RWPE1 (cell line): Measurements from ENCODE around the gene EIF1B.
A peak's percentile ranks its signal among the peaks of the same experiment; 100 is the strongest.

Experiments used
- CTCF ChIA-PET: fragments of 350-600 bp; sonication (Branson Sonifier 250); formaldehyde crosslinking; extraction: SDS; loops from one replicate; lab custom pipeline; 2021; lab: Yijun Ruan, JAX
- POLR2A ChIA-PET: fragments of 400-600 bp; formaldehyde crosslinking; extraction: SDS; loops from one replicate; lab custom pipeline; 2020; ENCODE audit warnings: antibody characterized with exemption; ENCODE audit not compliant: low non-redundant PET; lab: Yijun Ruan, JAX
- DNase-seq: peaks from one replicate; pipeline ENCODE4 v3.0.0; 2012; ENCODE audit warnings: low spot score
- H3K27ac ChIP-seq: fragments of 450-650 bp; 2 replicates; pipeline ENCODE4 v1.5.1; 2017
- TF ChIP-seq, protein P1 (sequence below): fragments of 450-650 bp; conservative IDR thresholded peaks from 2 replicates; pipeline ENCODE4 v1.5.1; 2017; ENCODE audit warnings: low read depth, mild to moderate bottlenecking

EIF1B gene

DNA sequence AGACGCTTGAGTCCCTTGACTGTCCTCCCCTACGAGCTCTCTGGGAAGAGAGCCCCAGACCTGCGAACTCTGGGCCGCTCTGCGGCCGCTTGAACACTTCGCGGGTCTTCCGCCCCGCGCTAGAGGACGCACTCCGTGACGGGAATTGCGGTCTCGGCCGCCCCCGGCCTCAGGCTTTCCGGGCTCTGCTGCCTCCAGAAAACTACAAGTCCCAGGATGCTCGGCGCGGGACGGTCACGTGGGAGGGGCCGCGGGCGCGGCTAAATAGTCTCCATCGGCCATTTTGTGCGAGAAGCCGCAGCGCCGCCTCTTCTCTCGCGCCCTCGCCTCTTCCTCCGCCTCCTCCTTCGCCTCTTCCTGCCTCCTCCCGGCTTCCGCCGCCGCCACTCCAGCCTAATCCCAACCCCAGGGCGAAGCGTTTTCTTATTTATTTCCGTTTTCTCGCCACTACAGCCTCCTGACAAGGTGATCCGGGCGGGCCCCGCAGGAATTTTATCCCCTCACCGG, at the start of gene EIF1B:
Gene EIF1B (plus strand): TSS at position 290 of the 507 bp plus-strand sequence. CDS start 235 bp downstream, outside the sequence.
- POLR2A ChIA-PET = no interaction called here
- TF ChIP-seq, protein P1, sequence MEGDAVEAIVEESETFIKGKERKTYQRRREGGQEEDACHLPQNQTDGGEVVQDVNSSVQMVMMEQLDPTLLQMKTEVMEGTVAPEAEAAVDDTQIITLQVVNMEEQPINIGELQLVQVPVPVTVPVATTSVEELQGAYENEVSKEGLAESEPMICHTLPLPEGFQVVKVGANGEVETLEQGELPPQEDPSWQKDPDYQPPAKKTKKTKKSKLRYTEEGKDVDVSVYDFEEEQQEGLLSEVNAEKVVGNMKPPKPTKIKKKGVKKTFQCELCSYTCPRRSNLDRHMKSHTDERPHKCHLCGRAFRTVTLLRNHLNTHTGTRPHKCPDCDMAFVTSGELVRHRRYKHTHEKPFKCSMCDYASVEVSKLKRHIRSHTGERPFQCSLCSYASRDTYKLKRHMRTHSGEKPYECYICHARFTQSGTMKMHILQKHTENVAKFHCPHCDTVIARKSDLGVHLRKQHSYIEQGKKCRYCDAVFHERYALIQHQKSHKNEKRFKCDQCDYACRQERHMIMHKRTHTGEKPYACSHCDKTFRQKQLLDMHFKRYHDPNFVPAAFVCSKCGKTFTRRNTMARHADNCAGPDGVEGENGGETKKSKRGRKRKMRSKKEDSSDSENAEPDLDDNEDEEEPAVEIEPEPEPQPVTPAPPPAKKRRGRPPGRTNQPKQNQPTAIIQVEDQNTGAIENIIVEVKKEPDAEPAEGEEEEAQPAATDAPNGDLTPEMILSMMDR = peak; percentile 82
- H3K27ac ChIP-seq = peak within 1 kb of the TSS; percentile 85
- CTCF ChIA-PET = interaction anchor here (0.5 to 1.1 kb wide), 2 partner anchors 15 to 1280 kb away, joined by 3 to 4 read pairs; no protein-coding TSS in a partner anchor
- peak; percentile 89 for DNase-seq

GRCh38 chr3:40262331-40262730, 47.2 kb upstream of the EIF1B start:
- H3K27ac ChIP-seq = no peak overlapping the region
- ChIA-PET CTCF (interaction anchor here (0.6 to 0.8 kb wide), 2 partner anchors 161 to 1525 kb away, joined by 3 read pairs; no protein-coding TSS in a partner anchor), POLR2A (no interaction called here)
- TF ChIP-seq, protein P1 = no peak
- no peak for DNase-seq

DNA sequence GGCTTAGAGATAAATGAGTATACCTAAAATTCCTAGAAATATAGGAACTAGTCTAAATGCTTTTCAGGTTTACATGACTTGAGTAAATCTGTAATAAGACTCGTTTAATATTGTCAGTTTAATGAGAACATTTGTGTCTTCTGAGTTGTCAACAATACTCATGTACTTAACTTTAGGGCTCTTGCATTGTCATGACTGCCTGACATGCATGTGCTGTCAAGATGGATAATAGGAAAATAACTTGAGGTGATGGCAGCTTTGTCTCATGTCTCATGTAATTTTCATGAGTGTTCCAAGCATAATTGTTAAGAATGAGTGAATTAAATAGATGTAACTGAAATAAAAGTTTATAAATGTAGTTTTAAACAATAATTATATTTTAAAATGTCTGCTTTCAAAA, 45.1 kb upstream of the EIF1B start:
- ChIA-PET CTCF (no interaction called here), POLR2A (no interaction called here)
- TF ChIP-seq, protein P1 = no peak
- no peak overlapping the region for H3K27ac ChIP-seq
- DNase-seq = no peak

DNA sequence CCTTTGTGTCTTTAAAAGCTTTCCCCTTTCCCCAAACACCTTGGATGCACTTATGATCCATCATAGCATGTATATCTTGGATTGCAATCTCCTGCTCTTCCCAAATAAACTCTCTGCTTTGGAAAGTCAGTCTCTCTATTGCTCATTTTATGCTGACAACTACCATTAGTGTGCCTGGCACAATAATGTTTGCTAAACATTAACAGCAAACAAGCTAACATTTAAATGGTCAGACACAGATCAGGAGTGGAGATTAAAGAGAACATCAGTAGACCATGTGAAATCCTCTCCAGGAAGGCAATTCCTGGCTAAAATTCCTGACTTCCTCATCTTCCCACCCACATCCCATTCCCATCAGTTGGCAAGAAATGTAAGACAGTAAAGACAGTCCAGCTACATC, 44.3 kb upstream of the EIF1B start:
- TF ChIP-seq, protein P1 = no peak
- ChIA-PET CTCF (no interaction called here), POLR2A (no interaction called here)
- DNase-seq = no peak
- no peak overlapping the region for H3K27ac ChIP-seq

GRCh38 chr3:40267937-40268724, 41.4 kb upstream of the EIF1B start:
- no peak overlapping the region for H3K27ac ChIP-seq
- ChIA-PET POLR2A (no interaction called here), CTCF (no interaction called here)
- DNase-seq = no peak
- TF ChIP-seq, protein P1 = no peak

DNA sequence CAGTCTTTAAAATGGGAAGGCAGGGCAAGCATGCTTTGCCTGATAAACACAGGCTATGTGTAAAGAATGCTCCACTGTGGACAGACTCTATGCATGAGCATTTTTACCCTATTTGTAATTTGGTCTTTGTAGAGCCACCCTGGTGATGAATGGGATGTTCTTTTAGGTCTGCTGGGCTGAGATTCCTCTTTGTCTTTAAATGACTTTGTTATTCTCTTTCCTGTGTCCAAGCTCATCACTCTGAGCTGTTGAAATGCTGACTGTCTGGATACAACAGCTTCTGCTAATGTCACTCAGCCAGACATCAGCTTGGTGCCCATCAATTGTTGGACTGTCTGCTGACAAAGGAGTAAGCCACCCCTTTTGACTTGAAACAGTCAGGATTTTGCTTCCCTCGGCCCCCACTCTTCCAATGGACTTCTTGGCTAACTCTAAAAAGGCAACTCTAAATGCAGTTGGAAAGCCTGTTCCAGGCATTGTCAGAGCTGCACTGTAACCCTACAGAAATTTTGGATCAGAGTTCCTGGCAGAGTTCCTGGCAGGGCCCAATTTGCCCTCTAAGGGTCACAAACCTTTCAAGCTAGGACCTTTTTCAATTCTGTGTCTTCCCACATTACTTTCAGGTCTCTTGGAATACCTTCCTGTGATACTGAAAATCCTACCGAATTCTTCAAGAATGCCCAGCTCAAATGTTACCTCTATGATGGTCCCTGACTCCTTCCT, 40.5 kb upstream of the EIF1B start:
- TF ChIP-seq, protein P1 = no peak
- no peak for DNase-seq
- no peak overlapping the region for H3K27ac ChIP-seq
- CTCF ChIA-PET = no interaction called here
- POLR2A ChIA-PET = no interaction called here
